Measurements from ENCODE around the gene HMG20A.
"Not testable (repeated sequence)": the region's sequence is repeated elsewhere in the genome, so short reads cannot be mapped to it uniquely, and the experiment has no call there.

Gene HMG20A

GRCh38 chr15:77400258-77400657 lies 20.4 kb upstream of the HMG20A start:
- Histone ChIP-seq H2AFZ (ENCODE audit: low read length) (no peak overlapping the region), H3K4ac (ENCODE audit: low read length) (no peak overlapping the region), H3K4me2 (ENCODE audit: insufficient read depth, low read length, poor library complexity, severe bottlenecking) (no peak overlapping the region), H3K27me3 (ENCODE audit: control insufficient read depth in 3 of 3, insufficient read depth in 3 of 3, low read depth in 1 of 3, low read length in 3 of 3) (no peaks in the 10 kb centered on the region), H2AK5ac (ENCODE audit: low read depth, low read length) (no peak overlapping the region), H2BK5ac (ENCODE audit: low read length) (no peak overlapping the region), H3K4me3 (ENCODE audit: low read length in 2 of 2) (no peak overlapping the region), H3K23ac (ENCODE audit: low read depth, low read length, poor library complexity) (no peak overlapping the region), H3K4me1 (ENCODE audit: control insufficient read depth in 2 of 2, insufficient read depth in 1 of 2, low read depth in 1 of 2, low read length in 2 of 2) (no peaks in the 10 kb centered on the region), H2BK12ac (ENCODE audit: low read length) (no peak overlapping the region), H4K91ac (ENCODE audit: low read depth, low read length, poor library complexity) (no peak overlapping the region), H3K9me3 (replicated peaks in 1 of 2; ENCODE audit: control insufficient read depth in 2 of 2, insufficient read depth in 1 of 2, low read depth in 1 of 2, low read length in 2 of 2) (peaks cover 1 to 22% of the 10 kb centered on the region in 2 donors), H3K79me1 (ENCODE audit: low read depth, low read length) (no peaks in the 10 kb centered on the region), H2BK120ac (ENCODE audit: low read depth, low read length) (no peak overlapping the region), H2BK15ac (ENCODE audit: low read length) (no peak overlapping the region), H3K27ac (replicated peaks; ENCODE audit: low read length) (no peak overlapping the region), H3K14ac (ENCODE audit: low read length) (no peak overlapping the region), H4K8ac (ENCODE audit: low read depth, low read length) (no peak overlapping the region), H3K36me3 (replicated peaks in 1 of 2; ENCODE audit: control insufficient read depth in 2 of 2, insufficient read depth in 2 of 2, low read length in 2 of 2) (no peaks in the 10 kb centered on the region), H3K9ac (ENCODE audit: low read depth, low read length, poor library complexity) (no peak overlapping the region), H3K18ac (ENCODE audit: low read length) (no peak overlapping the region)
- WGBS, 2 donors (ENCODE audit: extremely low coverage in 2 of 2, insufficient read length in 2 of 2, insufficient replicate concordance in 1 of 2): no CpG with 5 or more reads among the region's 1 CpG
- no peak for DNase-seq (ENCODE audit: low spot score)

GRCh38 chr15:77402740-77403379 lies 17.8 kb upstream of the HMG20A start:
- Histone ChIP-seq H3K4me1 (ENCODE audit: control insufficient read depth in 2 of 2, insufficient read depth in 1 of 2, low read depth in 1 of 2, low read length in 2 of 2) (no peaks in the 10 kb centered on the region), H3K27me3 (ENCODE audit: control insufficient read depth in 3 of 3, insufficient read depth in 3 of 3, low read depth in 1 of 3, low read length in 3 of 3) (no peaks in the 10 kb centered on the region), H3K4me3 (ENCODE audit: low read length in 2 of 2) (no peak overlapping the region), H2BK12ac (ENCODE audit: low read length) (no peak overlapping the region), H3K79me1 (ENCODE audit: low read depth, low read length) (no peaks in the 10 kb centered on the region), H3K4me2 (ENCODE audit: insufficient read depth, low read length, poor library complexity, severe bottlenecking) (no peak overlapping the region), H4K8ac (ENCODE audit: low read depth, low read length) (no peak overlapping the region), H3K14ac (ENCODE audit: low read length) (no peak overlapping the region), H2AK5ac (ENCODE audit: low read depth, low read length) (no peak overlapping the region), H2BK120ac (ENCODE audit: low read depth, low read length) (no peak overlapping the region), H3K36me3 (replicated peaks in 1 of 2; ENCODE audit: control insufficient read depth in 2 of 2, insufficient read depth in 2 of 2, low read length in 2 of 2) (no peaks in the 10 kb centered on the region), H3K9ac (ENCODE audit: low read depth, low read length, poor library complexity) (no peak overlapping the region), H2BK15ac (ENCODE audit: low read length) (no peak overlapping the region), H3K4ac (ENCODE audit: low read length) (no peak overlapping the region), H4K91ac (ENCODE audit: low read depth, low read length, poor library complexity) (no peak overlapping the region), H2BK5ac (ENCODE audit: low read length) (no peak overlapping the region), H3K18ac (ENCODE audit: low read length) (no peak overlapping the region), H3K27ac (replicated peaks; ENCODE audit: low read length) (no peak overlapping the region), H3K9me3 (replicated peaks in 1 of 2; ENCODE audit: control insufficient read depth in 2 of 2, insufficient read depth in 1 of 2, low read depth in 1 of 2, low read length in 2 of 2) (peaks cover 1 to 21% of the 10 kb centered on the region in 2 donors), H3K23ac (ENCODE audit: low read depth, low read length, poor library complexity) (no peak overlapping the region), H2AFZ (ENCODE audit: low read length) (no peak overlapping the region)
- DNase-seq (ENCODE audit: low spot score): no peak
- WGBS, 2 donors (ENCODE audit: extremely low coverage in 2 of 2, insufficient read length in 2 of 2, insufficient replicate concordance in 1 of 2): no CpG with 5 or more reads among the region's 1 CpG

- H3K4me2 ChIP-seq (ENCODE audit: insufficient read depth, low read length, poor library complexity, severe bottlenecking); H3K18ac ChIP-seq (ENCODE audit: low read length); H3K9me3 ChIP-seq (replicated peaks in 1 of 2; ENCODE audit: control insufficient read depth in 2 of 2, insufficient read depth in 1 of 2, low read depth in 1 of 2, low read length in 2 of 2); H3K4me1 ChIP-seq (ENCODE audit: control insufficient read depth in 2 of 2, insufficient read depth in 1 of 2, low read depth in 1 of 2, low read length in 2 of 2); H3K36me3 ChIP-seq (replicated peaks in 1 of 2; ENCODE audit: control insufficient read depth in 2 of 2, insufficient read depth in 2 of 2, low read length in 2 of 2); H4K91ac ChIP-seq (ENCODE audit: low read depth, low read length, poor library complexity); H3K14ac ChIP-seq (ENCODE audit: low read length); H3K27me3 ChIP-seq (ENCODE audit: control insufficient read depth in 3 of 3, insufficient read depth in 3 of 3, low read depth in 1 of 3, low read length in 3 of 3); H2AK5ac ChIP-seq (ENCODE audit: low read depth, low read length); H4K8ac ChIP-seq (ENCODE audit: low read depth, low read length); H3K27ac ChIP-seq (replicated peaks; ENCODE audit: low read length); H2BK5ac ChIP-seq (ENCODE audit: low read length); H2BK12ac ChIP-seq (ENCODE audit: low read length); H2BK15ac ChIP-seq (ENCODE audit: low read length); DNase-seq (ENCODE audit: low spot score); H2BK120ac ChIP-seq (ENCODE audit: low read depth, low read length); H3K4ac ChIP-seq (ENCODE audit: low read length); H2AFZ ChIP-seq (ENCODE audit: low read length); H3K23ac ChIP-seq (ENCODE audit: low read depth, low read length, poor library complexity); H3K4me3 ChIP-seq (ENCODE audit: low read length in 2 of 2); H3K9ac ChIP-seq (ENCODE audit: low read depth, low read length, poor library complexity); H3K79me1 ChIP-seq (ENCODE audit: low read depth, low read length): not testable (repeated sequence)
- no CpG with 5 or more reads among the region's 1 CpG for WGBS, 2 donors (ENCODE audit: extremely low coverage in 2 of 2, insufficient read length in 2 of 2, insufficient replicate concordance in 1 of 2)
Measured at GRCh38 chr15:77406173-77406759, 14.4 kb upstream of the HMG20A start.

GRCh38 chr15:77406846-77407245 lies 13.8 kb upstream of the HMG20A start:
- no peak overlapping the region for H3K27ac ChIP-seq (replicated peaks; ENCODE audit: low read length)
- H3K4ac ChIP-seq (ENCODE audit: low read length): no peak overlapping the region
- no peak overlapping the region for H3K4me3 ChIP-seq (ENCODE audit: low read length in 2 of 2)
- H2BK12ac ChIP-seq (ENCODE audit: low read length): no peak overlapping the region
- no peak overlapping the region for H4K8ac ChIP-seq (ENCODE audit: low read depth, low read length)
- H2AK5ac ChIP-seq (ENCODE audit: low read depth, low read length): no peak overlapping the region
- no peaks in the 10 kb centered on the region for H3K36me3 ChIP-seq (replicated peaks in 1 of 2; ENCODE audit: control insufficient read depth in 2 of 2, insufficient read depth in 2 of 2, low read length in 2 of 2)
- no peak overlapping the region for H3K23ac ChIP-seq (ENCODE audit: low read depth, low read length, poor library complexity)
- no peak overlapping the region for H2BK120ac ChIP-seq (ENCODE audit: low read depth, low read length)
- H3K79me1 ChIP-seq (ENCODE audit: low read depth, low read length): no peaks in the 10 kb centered on the region
- H3K18ac ChIP-seq (ENCODE audit: low read length): no peak overlapping the region
- H3K4me1 ChIP-seq (ENCODE audit: control insufficient read depth in 2 of 2, insufficient read depth in 1 of 2, low read depth in 1 of 2, low read length in 2 of 2): no peaks in the 10 kb centered on the region
- H2AFZ ChIP-seq (ENCODE audit: low read length): no peak overlapping the region
- no CpG with 5 or more reads among the region's 4 CpGs for WGBS, 2 donors (ENCODE audit: extremely low coverage in 2 of 2, insufficient read length in 2 of 2, insufficient replicate concordance in 1 of 2)
- H3K9ac ChIP-seq (ENCODE audit: low read depth, low read length, poor library complexity): no peak overlapping the region
- no peak overlapping the region for H2BK15ac ChIP-seq (ENCODE audit: low read length)
- H3K14ac ChIP-seq (ENCODE audit: low read length): no peak overlapping the region
- no peak for DNase-seq (ENCODE audit: low spot score)
- H3K9me3 ChIP-seq (replicated peaks in 1 of 2; ENCODE audit: control insufficient read depth in 2 of 2, insufficient read depth in 1 of 2, low read depth in 1 of 2, low read length in 2 of 2): peaks cover 0 to 6% of the 10 kb centered on the region in 2 donors
- H2BK5ac ChIP-seq (ENCODE audit: low read length): no peak overlapping the region
- no peak overlapping the region for H4K91ac ChIP-seq (ENCODE audit: low read depth, low read length, poor library complexity)
- H3K27me3 ChIP-seq (ENCODE audit: control insufficient read depth in 3 of 3, insufficient read depth in 3 of 3, low read depth in 1 of 3, low read length in 3 of 3): no peaks in the 10 kb centered on the region
- no peak overlapping the region for H3K4me2 ChIP-seq (ENCODE audit: insufficient read depth, low read length, poor library complexity, severe bottlenecking)

All from neuronal stem cell (in vitro differentiated cells).